MM.1S (cell line): ENCODE data around the gene PDLIM4.

Source experiments
- EZH2 ChIP-seq: fragments of 300-600 bp; sonication (generic); optimal IDR thresholded peaks from 2 replicates; pipeline ENCODE3; 2017; ENCODE audit warnings: low read depth, mild to moderate bottlenecking, antibody characterized with exemption, low read length, mixed read lengths
- TF ChIP-seq, protein P1 (sequence below): fragments of 300-600 bp; sonication (generic); IDR thresholded peaks from 2 replicates; pipeline ENCODE4 v1.5.1; 2016; ENCODE audit warnings: antibody characterized with exemption, low read length, mixed read lengths

DNA sequence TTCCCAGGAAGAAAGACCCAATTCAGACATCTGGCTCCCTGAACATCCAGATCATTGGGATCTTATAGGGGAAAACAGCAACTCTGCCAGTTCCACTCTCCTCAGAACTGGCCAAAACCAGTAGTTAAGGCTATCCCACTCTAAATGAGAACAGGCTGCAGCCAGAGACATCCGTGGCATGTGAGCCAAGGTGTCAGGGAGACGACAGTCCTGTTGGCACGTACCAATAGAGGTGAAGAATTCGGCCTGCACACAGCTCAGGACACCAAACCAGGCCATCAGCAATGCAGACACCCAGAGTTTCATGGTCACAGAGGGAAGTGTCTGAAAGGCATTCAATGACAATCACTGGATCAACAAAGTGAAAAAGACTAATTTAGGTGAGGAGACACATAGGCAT is 39.2 kb upstream of the PDLIM4 start:
- TF ChIP-seq, protein P1, sequence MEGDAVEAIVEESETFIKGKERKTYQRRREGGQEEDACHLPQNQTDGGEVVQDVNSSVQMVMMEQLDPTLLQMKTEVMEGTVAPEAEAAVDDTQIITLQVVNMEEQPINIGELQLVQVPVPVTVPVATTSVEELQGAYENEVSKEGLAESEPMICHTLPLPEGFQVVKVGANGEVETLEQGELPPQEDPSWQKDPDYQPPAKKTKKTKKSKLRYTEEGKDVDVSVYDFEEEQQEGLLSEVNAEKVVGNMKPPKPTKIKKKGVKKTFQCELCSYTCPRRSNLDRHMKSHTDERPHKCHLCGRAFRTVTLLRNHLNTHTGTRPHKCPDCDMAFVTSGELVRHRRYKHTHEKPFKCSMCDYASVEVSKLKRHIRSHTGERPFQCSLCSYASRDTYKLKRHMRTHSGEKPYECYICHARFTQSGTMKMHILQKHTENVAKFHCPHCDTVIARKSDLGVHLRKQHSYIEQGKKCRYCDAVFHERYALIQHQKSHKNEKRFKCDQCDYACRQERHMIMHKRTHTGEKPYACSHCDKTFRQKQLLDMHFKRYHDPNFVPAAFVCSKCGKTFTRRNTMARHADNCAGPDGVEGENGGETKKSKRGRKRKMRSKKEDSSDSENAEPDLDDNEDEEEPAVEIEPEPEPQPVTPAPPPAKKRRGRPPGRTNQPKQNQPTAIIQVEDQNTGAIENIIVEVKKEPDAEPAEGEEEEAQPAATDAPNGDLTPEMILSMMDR = no peak
- no peak for TF ChIP-seq EZH2
